ENCODE results near the gene MRPS34.

MRPS34 gene

GRCh38 chr16:1781758-1782407, 8.9 kb upstream of the MRPS34 start (continued):
- no peak for TF ChIP-seq ZNF837 (tag by site-specific recombination; IDR thresholded peaks at IDR 0.05)

- Histone ChIP-seq H3K27ac (ENCODE audit: extremely low read depth, low read depth, low read length) (peak overlapping the region; percentile 87), H3K36me3 (ENCODE audit: control insufficient read depth in 2 of 2, insufficient read depth in 1 of 2, low read length in 2 of 2) (peaks cover 15 to 63% of the 10 kb centered on the region in 2 experiments; a peak in 2 of 3 replicates), H3K4me3 (ENCODE audit: low read depth, low read length) (peak overlapping the region; percentile 90), H3K9me3 (ENCODE audit: control insufficient read depth, insufficient read depth, low read depth, low read length) (no peaks in the 10 kb centered on the region), H3K4me1 (ENCODE audit: control insufficient read depth, insufficient read depth, low read length) (peaks cover 6% of the 10 kb centered on the region)
- no peak for TF ChIP-seq ZNF639 (tag by site-specific recombination; IDR thresholded peaks at IDR 0.05)
- peak; percentile 66; the same call in 1 of the 2 replicates for TF ChIP-seq ZBTB6 (tag by site-specific recombination; IDR thresholded peaks at IDR 0.05)
- ChIA-PET POLR2A (interaction anchor here (1.8 to 5.2 kb wide), 5 partner anchors 11 to 374 kb away, joined by 14 to 113 read pairs (median 19); partner anchors contain the start of genes EME2, IGFALS, MAPK8IP3 and MRPS34), CTCF (interaction anchor here (0.7 kb wide), 1 partner anchor 208 kb away, joined by 3 read pairs; no protein-coding TSS in a partner anchor)
Observed at GRCh38 chr16:1781254-1781653, 8.3 kb upstream of the MRPS34 start.

GRCh38 chr16:1780677-1781072, 7.7 kb upstream of the MRPS34 start:
- Histone ChIP-seq H3K4me1 (ENCODE audit: control insufficient read depth, insufficient read depth, low read length) (peaks cover 6% of the 10 kb centered on the region), H3K4me3 (ENCODE audit: low read depth, low read length) (no peak overlapping the region), H3K27ac (ENCODE audit: extremely low read depth, low read depth, low read length) (peak overlapping the region; percentile 87; the same call in 1 of the 2 replicates), H3K36me3 (ENCODE audit: control insufficient read depth in 2 of 2, insufficient read depth in 1 of 2, low read length in 2 of 2) (peaks cover 15 to 63% of the 10 kb centered on the region in 2 experiments; a peak in 2 of 3 replicates), H3K9me3 (ENCODE audit: control insufficient read depth, insufficient read depth, low read depth, low read length) (no peaks in the 10 kb centered on the region)
- ChIA-PET POLR2A (interaction anchor here (1.8 to 5.2 kb wide), 3 partner anchors 10 to 184 kb away, joined by 5 to 113 read pairs (median 41); partner anchors contain the start of genes EME2, FAHD1, HAGH and MRPS34), CTCF (interaction anchor here (0.7 kb wide), 1 partner anchor 208 kb away, joined by 3 read pairs; no protein-coding TSS in a partner anchor)
- TF ChIP-seq INSM2 (tag by site-specific recombination; IDR thresholded peaks at IDR 0.05) (no peak), ZNF629 (tag by site-specific recombination; IDR thresholded peaks at IDR 0.05) (no peak), ZNF138 (tag by site-specific recombination; IDR thresholded peaks at IDR 0.05; ENCODE audit: borderline replicate concordance) (no peak), ZNF398 (tag by site-specific recombination; IDR thresholded peaks at IDR 0.05) (no peak), ZNF202 (tag by site-specific recombination; IDR thresholded peaks at IDR 0.05; ENCODE audit: borderline replicate concordance) (no peak), ZNF311 (tag by site-specific recombination; IDR thresholded peaks at IDR 0.05; ENCODE audit: borderline replicate concordance) (no peak), ZNF571 (tag by site-specific recombination; IDR thresholded peaks at IDR 0.05) (no peak), ZBTB17 (tag by site-specific recombination; IDR thresholded peaks at IDR 0.05) (no peak)
